H1 (cell line): ENCODE results near the gene CASP12.

Experiments
- CEBPB ChIP-seq: IDR thresholded peaks from 2 replicates; pipeline ENCODE4 v1.6.1; 2012; ENCODE audit warnings: low read depth, low read length
- CTCF ChIP-seq, 3 experiments: IDR thresholded peaks; 1 replicate in 2 of 3; 2 replicates in 1 of 3; pipeline versions ENCODE4 v1.5.1 to v1.6.1; 2011; ENCODE audit warnings: low read length in 3 of 3, mild to moderate bottlenecking in 3 of 3, inconsistent platforms in 2 of 3, low read depth in 1 of 3, moderate library complexity in 1 of 3; ENCODE audit not compliant: insufficient read depth in 1 of 3; ENCODE audit errors: control extremely low read depth in 1 of 3
- RFX5 ChIP-seq: IDR thresholded peaks from 2 replicates; pipeline ENCODE4 v1.6.1; 2011; ENCODE audit warnings: low read depth, low read length, improper control_type of control experiment, borderline replicate concordance
- TEAD4 ChIP-seq: IDR thresholded peaks from 2 replicates; pipeline ENCODE4 v1.6.1; 2012; ENCODE audit warnings: low read depth, low read length, inconsistent platforms, mixed read lengths

- TF ChIP-seq CTCF (IDR thresholded peaks at IDR 0.05; ENCODE audit: control extremely low read depth in 1 of 3, insufficient read depth in 1 of 3, low read depth in 1 of 3, low read length in 3 of 3), result no peak
- no peak for TF ChIP-seq TEAD4
- no peak for TF ChIP-seq RFX5
- TF ChIP-seq CEBPB, result no peak
Measured at GRCh38 chr11:104925850-104926249, 27.6 kb upstream of the CASP12 start.
